Endodermal cell (in vitro differentiated cells): Measurements from ENCODE around the gene KDF1. TPM values are rescaled to one million over a fixed set of nuclear protein-coding genes. Genes with fewer than 3 reads are reported as not detected.

Experiments
- DNase-seq: peaks from one replicate; pipeline ENCODE4 v3.0.0-alpha.2; 2017
- H3K27ac ChIP-seq: 2 replicates; pipeline ENCODE4 v1.5.1; 2013; ENCODE audit warnings: mild to moderate bottlenecking, low read depth, low read length, moderate library complexity
- H3K27me3 ChIP-seq: 2 replicates; pipeline ENCODE4 v1.6.1; 2013; ENCODE audit warnings: mild to moderate bottlenecking, low read length, moderate library complexity; ENCODE audit not compliant: insufficient read depth, control insufficient read depth, poor library complexity, severe bottlenecking
- H3K36me3 ChIP-seq: 2 replicates; pipeline ENCODE4 v1.7.0; 2013; ENCODE audit warnings: mild to moderate bottlenecking, low read length, moderate library complexity; ENCODE audit not compliant: control insufficient read depth, insufficient read depth
- H3K4me1 ChIP-seq: one replicate; pipeline ENCODE4 v1.7.0; 2013; ENCODE audit warnings: low read length; ENCODE audit not compliant: control insufficient read depth, insufficient read depth
- H3K4me3 ChIP-seq: 2 replicates; pipeline ENCODE4 v1.5.1; 2013; ENCODE audit warnings: mild to moderate bottlenecking, low read length, moderate library complexity
- H3K9ac ChIP-seq: 2 replicates; pipeline ENCODE4 v1.6.1; 2013; ENCODE audit warnings: mild to moderate bottlenecking, low read length, moderate library complexity; ENCODE audit not compliant: poor library complexity, severe bottlenecking; ENCODE audit errors: extremely low read depth
- H3K9me3 ChIP-seq: 2 replicates; pipeline ENCODE4 v1.6.1; 2013; ENCODE audit warnings: mild to moderate bottlenecking, low read length, moderate library complexity; ENCODE audit not compliant: control insufficient read depth
- H3K27ac Mint-ChIP-seq: 2 replicates; pipeline ENCODE4 v1.8.0; 2020; ENCODE audit warnings: mixed read lengths
- H3K27me3 Mint-ChIP-seq: 2 replicates; pipeline ENCODE4 v1.8.0; 2021; ENCODE audit warnings: mild to moderate bottlenecking, mixed read lengths; ENCODE audit not compliant: insufficient read depth
- H3K36me3 Mint-ChIP-seq: 2 replicates; pipeline ENCODE4 v1.8.0; 2020; ENCODE audit warnings: low read depth, mixed read lengths
- H3K4me1 Mint-ChIP-seq: 2 replicates; pipeline ENCODE4 v1.8.0; 2020; ENCODE audit warnings: mixed read lengths
- H3K4me3 Mint-ChIP-seq: 2 replicates; pipeline ENCODE4 v1.8.0; 2020; ENCODE audit warnings: mild to moderate bottlenecking, moderate library complexity, mixed read lengths
- H3K9me3 Mint-ChIP-seq: 2 replicates; pipeline ENCODE4 v1.8.0; 2020; ENCODE audit warnings: mild to moderate bottlenecking, mixed read lengths
- WGBS, 2 experiments: methylation state at CpG; one replicate each; pipeline versions ENCODE4 v1.1.5 to v1.1.7; 2013; ENCODE audit warnings: missing lambda C conversion rate in 2 of 2, mixed read lengths in 1 of 2; ENCODE audit not compliant: insufficient coverage in 1 of 2, insufficient read length in 1 of 2; 5-methylcytosine and 5-hydroxymethylcytosine counted together
- long read RNA-seq, 4 experiments: library from polyadenylated mRNA in 2 of 4; library from RNA in 1 of 4; library from capped mRNA in 1 of 4; stranded (forward) in 3 of 4; unstranded in 1 of 4; transcript quantifications; one replicate each; pipeline ENCODE4 v2.0.0, GENCODE V29; 2020 to 2021; ENCODE audit warnings: inconsistent platforms in 1 of 4
- polyA plus RNA-seq, 2 experiments: library from polyadenylated mRNA; stranded (reverse); fragments of 50-300 nt; gene quantifications; one replicate each; pipeline ENCODE4 v1.2.3, GENCODE V29; 2013
- total RNA-seq, 2 donors: library from RNA; stranded (reverse); fragmentation: NEBNext Ultra II Directional in 1 of 2; extraction: Animal tissue kit (Norgen Biotek cat#: 25700) in 1 of 2; gene quantifications; 2 replicates in 1 of 2; 3 replicates in 1 of 2; pipeline ENCODE4 v1.2.1, GENCODE V29; 2021
- TF ChIP-seq, protein P1 (sequence below): fragments of 200-600 bp; sonication (generic); conservative IDR thresholded peaks from 2 replicates; pipeline ENCODE4 v1.5.0; 2021; ENCODE audit warnings: antibody characterized with exemption, mild to moderate bottlenecking

KDF1 gene, protein sequence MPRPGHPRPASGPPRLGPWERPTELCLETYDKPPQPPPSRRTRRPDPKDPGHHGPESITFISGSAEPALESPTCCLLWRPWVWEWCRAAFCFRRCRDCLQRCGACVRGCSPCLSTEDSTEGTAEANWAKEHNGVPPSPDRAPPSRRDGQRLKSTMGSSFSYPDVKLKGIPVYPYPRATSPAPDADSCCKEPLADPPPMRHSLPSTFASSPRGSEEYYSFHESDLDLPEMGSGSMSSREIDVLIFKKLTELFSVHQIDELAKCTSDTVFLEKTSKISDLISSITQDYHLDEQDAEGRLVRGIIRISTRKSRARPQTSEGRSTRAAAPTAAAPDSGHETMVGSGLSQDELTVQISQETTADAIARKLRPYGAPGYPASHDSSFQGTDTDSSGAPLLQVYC
- 10 to 100 TPM; 17.2 to 22.7 TPM for total RNA-seq
- polyA plus RNA-seq (2013, experiment 1 of 2) = 3.1 TPM
- 2.4 TPM for polyA plus RNA-seq (2013, experiment 2 of 2)
- long read RNA-seq, experiment 1, partial matches to known transcripts = 15 of 23 reads
- long read RNA-seq, experiment 1, other reads (novel, unspliced or antisense) = 4 of 23 reads
- long read RNA-seq, experiment 2, transcript KDF1-201 (4 exons, 1,793 nt) = major isoform, 64 of 89 reads
- long read RNA-seq, experiment 2, partial matches to known transcripts = 9 of 89 reads
- long read RNA-seq, experiment 2, other reads (novel, unspliced or antisense) = 16 of 89 reads
- long read RNA-seq, experiment 3, transcript KDF1-201 (4 exons, 1,793 nt) = major isoform, 84 of 125 reads
- long read RNA-seq, experiment 3, partial matches to known transcripts = 12 of 125 reads
- long read RNA-seq, experiment 3, other reads (novel, unspliced or antisense) = 29 of 125 reads
- long read RNA-seq, experiment 4, transcript KDF1-201 (4 exons, 1,793 nt) = major isoform, 34 of 44 reads
- long read RNA-seq, experiment 4, partial matches to known transcripts = 4 of 44 reads
- long read RNA-seq, experiment 4, other reads (novel, unspliced or antisense) = 6 of 44 reads

DNA sequence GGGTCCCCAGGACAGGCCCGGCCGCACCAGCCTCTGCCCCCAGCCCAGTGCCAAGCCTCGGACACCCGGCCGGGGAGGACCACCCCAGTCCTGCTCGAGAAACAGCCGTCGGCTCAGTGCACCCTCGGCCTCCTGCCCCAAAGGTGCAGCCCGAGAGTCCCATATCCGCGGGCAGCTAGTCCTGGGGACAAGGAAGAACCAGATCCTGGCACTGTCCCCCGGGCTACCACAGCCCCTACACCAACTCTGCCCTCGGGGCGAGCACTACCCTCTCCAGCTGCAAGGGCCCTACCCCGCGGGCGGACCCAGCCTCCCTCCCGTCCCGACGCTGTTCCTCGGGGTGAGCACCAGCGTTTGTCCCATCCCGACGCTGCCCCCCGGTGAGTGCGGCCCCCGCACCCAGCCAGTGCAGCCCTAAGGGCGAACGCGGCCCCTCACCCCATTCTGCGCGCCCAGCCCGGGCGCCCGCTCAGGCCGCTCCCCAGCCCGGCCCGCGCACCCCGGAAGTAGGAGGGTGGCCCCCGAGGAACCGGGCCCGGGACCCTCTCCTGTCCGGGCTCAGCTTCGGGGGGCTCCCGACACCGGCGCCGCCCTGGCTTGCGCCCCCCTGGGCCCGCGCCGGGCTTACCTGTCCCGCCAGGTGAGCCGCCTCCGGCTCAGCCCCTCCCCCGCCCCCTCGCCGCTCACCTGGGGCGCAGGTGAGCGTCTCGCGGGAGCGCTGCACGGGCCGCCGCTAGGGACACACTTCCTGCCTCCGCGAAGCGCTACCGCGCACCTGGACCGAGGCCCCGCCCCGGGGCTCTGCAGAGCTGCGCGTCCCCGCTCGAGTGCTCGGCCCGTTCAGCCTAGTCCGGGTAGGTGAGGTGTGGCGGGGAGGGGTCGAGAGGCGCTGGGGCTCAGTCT is at the start of gene KDF1:
Gene KDF1, minus strand, starts transcription at position 747 of the 903 bp plus-strand sequence. CDS start 8,088 bp downstream, outside the sequence.
- DNase-seq = peak; percentile 96
- no peak within 1 kb of the TSS for H3K27ac ChIP-seq

DNA sequence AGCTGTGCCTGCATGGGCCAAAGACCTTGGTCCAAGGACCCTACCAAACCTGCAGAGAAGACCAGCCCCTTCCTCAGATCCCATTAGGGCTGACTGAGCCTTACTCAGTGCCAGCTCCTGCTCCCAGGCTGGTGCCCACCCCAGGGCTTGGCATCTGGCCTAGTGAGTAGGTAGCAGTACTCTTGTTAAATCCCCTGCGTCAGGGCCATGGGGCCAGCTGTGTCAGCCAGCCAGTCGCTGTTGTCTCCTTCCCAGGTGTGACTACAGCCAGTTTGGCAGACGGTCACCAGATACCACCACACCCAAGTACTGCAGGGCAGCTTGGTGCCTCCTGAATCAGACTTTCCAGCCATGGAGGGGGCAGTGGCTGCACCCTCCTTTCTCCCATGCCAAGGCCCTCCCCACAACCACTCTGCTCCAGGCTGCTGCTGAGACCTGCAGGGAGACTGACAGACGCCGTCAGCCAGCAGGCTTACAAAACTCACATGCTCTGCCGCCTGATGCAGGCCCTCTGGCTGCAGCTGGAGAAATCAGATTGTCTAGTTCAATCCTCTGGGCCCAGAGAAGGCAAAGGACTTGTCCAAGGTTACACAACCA is 49.4 kb upstream of the KDF1 start:
- no peaks in the 10 kb centered on the region for H3K9me3 ChIP-seq
- H3K4me1 Mint-ChIP-seq = peaks cover 41% of the 10 kb centered on the region
- no peaks in the 10 kb centered on the region for H3K9me3 Mint-ChIP-seq
- TF ChIP-seq, protein P1, sequence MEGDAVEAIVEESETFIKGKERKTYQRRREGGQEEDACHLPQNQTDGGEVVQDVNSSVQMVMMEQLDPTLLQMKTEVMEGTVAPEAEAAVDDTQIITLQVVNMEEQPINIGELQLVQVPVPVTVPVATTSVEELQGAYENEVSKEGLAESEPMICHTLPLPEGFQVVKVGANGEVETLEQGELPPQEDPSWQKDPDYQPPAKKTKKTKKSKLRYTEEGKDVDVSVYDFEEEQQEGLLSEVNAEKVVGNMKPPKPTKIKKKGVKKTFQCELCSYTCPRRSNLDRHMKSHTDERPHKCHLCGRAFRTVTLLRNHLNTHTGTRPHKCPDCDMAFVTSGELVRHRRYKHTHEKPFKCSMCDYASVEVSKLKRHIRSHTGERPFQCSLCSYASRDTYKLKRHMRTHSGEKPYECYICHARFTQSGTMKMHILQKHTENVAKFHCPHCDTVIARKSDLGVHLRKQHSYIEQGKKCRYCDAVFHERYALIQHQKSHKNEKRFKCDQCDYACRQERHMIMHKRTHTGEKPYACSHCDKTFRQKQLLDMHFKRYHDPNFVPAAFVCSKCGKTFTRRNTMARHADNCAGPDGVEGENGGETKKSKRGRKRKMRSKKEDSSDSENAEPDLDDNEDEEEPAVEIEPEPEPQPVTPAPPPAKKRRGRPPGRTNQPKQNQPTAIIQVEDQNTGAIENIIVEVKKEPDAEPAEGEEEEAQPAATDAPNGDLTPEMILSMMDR = no peak
- peaks cover 11% of the 10 kb centered on the region for H3K36me3 Mint-ChIP-seq
- no peaks in the 10 kb centered on the region for H3K27me3 Mint-ChIP-seq
- peak overlapping the region; percentile 74 for H3K4me3 Mint-ChIP-seq
- WGBS, 2 experiments = 76 to 98% methylated on average over 5 to 6 of the region's 6 CpGs
- peak overlapping the region; percentile 81 for H3K4me3 ChIP-seq
- H3K9ac ChIP-seq = no peak overlapping the region
- DNase-seq = peak; percentile 65
- H3K27ac ChIP-seq = no peak overlapping the region
- H3K36me3 ChIP-seq = peaks cover 20% of the 10 kb centered on the region
- H3K4me1 ChIP-seq = peaks cover 23% of the 10 kb centered on the region
- peak overlapping the region; percentile 74 for H3K27ac Mint-ChIP-seq
- no peaks in the 10 kb centered on the region for H3K27me3 ChIP-seq

More for the DNA sequence above, at the start of gene KDF1:
- Histone ChIP-seq H3K4me3 (peak within 1 kb of the TSS; percentile 80), H3K36me3 (no peaks in the 10 kb centered on the region), H3K4me1 (no peaks in the 10 kb centered on the region), H3K27me3 (peaks cover 37% of the 10 kb centered on the region), H3K9ac (peak within 1 kb of the TSS; percentile 41), H3K9me3 (no peaks in the 10 kb centered on the region)
- H3K9me3 Mint-ChIP-seq = peaks cover 6% of the 10 kb centered on the region
- peaks cover 18% of the 10 kb centered on the region for H3K4me1 Mint-ChIP-seq
- peak within 1 kb of the TSS; percentile 90 for H3K27ac Mint-ChIP-seq
- TF ChIP-seq, protein P1 = peak; percentile 65
- H3K4me3 Mint-ChIP-seq = peak within 1 kb of the TSS; percentile 77
- no peaks in the 10 kb centered on the region for H3K27me3 Mint-ChIP-seq
- peaks cover 11% of the 10 kb centered on the region for H3K36me3 Mint-ChIP-seq
- WGBS, 2 experiments = 1 to 10% methylated on average over 9 to 86 of the region's 86 CpGs
